ENCODE data around the gene ABLIM1. TPM values are rescaled to one million over a fixed set of nuclear protein-coding genes. Genes with fewer than 3 reads are reported as not detected.

Gene ABLIM1
- total and polyA plus RNA-seq, 2 of the 13 experiments (the other 11 are each of a cell fraction or from before 2014, with no cell fraction given): 59.4 to 92.7 TPM

- no peak for TF ChIP-seq MTF1 (CRISPR knock-in tag; IDR thresholded peaks at IDR 0.05)
- no peak for TF ChIP-seq STAG1 (CRISPR knock-in tag; IDR thresholded peaks at IDR 0.05)
- TF ChIP-seq SAP130 (CRISPR knock-in tag; IDR thresholded peaks at IDR 0.05; ENCODE audit: low read depth): no peak
- TF ChIP-seq ZNF460 (CRISPR knock-in tag; IDR thresholded peaks at IDR 0.05; ENCODE audit: borderline replicate concordance): no peak
- no peak for TF ChIP-seq BATF2 (CRISPR knock-in tag; IDR thresholded peaks at IDR 0.05)
- TF ChIP-seq ZNF567 (CRISPR knock-in tag; IDR thresholded peaks at IDR 0.05; ENCODE audit: borderline replicate concordance): no peak
- no peak for TF ChIP-seq HDAC2 (CRISPR knock-in tag; IDR thresholded peaks at IDR 0.05)
- TF ChIP-seq ARNT2 (CRISPR knock-in tag; IDR thresholded peaks at IDR 0.05; ENCODE audit: low read depth): no peak
These were observed 262.6 kb downstream of the ABLIM1 start (continued) for GRCh38 chr10:114395366-114396022.

DNA sequence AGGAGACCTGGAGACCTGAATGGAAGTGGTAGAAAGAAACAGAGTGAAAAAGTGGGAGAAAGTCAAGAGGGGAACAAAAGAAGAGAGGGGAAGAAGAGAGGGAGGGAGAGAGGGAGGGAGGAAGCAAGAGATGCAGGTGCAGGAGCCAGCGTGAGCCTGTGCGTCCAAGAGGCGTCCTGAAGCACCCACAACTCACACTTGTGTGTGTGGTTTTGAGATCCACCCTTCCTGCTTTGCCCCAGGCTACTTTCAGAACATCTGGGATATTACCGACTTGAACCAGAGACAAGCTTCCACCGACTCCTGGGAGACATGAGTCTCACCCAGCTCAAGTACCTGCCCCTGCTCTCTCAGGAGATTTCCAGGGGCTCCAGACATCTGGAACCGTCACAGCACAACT lies 263.5 kb downstream of the ABLIM1 start:
- TF ChIP-seq ZNF510 (CRISPR knock-in tag; IDR thresholded peaks at IDR 0.05; ENCODE audit: low read depth): no peak
- TF ChIP-seq TOPORS (CRISPR knock-in tag; IDR thresholded peaks at IDR 0.05): no peak
- TF ChIP-seq YEATS2 (CRISPR knock-in tag; IDR thresholded peaks at IDR 0.05; ENCODE audit: borderline replicate concordance): no peak
- no peak for TF ChIP-seq ZBTB3 (CRISPR knock-in tag; IDR thresholded peaks at IDR 0.05; ENCODE audit: borderline replicate concordance, low read depth)
- TF ChIP-seq THAP9 (CRISPR knock-in tag; IDR thresholded peaks at IDR 0.05; ENCODE audit: borderline replicate concordance): no peak
- TF ChIP-seq BRD4 (CRISPR knock-in tag; IDR thresholded peaks at IDR 0.05): no peak
- TF ChIP-seq, protein P1, sequence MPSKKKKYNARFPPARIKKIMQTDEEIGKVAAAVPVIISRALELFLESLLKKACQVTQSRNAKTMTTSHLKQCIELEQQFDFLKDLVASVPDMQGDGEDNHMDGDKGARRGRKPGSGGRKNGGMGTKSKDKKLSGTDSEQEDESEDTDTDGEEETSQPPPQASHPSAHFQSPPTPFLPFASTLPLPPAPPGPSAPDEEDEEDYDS (CRISPR knock-in tag; IDR thresholded peaks at IDR 0.05): no peak
- TF ChIP-seq, protein P2, sequence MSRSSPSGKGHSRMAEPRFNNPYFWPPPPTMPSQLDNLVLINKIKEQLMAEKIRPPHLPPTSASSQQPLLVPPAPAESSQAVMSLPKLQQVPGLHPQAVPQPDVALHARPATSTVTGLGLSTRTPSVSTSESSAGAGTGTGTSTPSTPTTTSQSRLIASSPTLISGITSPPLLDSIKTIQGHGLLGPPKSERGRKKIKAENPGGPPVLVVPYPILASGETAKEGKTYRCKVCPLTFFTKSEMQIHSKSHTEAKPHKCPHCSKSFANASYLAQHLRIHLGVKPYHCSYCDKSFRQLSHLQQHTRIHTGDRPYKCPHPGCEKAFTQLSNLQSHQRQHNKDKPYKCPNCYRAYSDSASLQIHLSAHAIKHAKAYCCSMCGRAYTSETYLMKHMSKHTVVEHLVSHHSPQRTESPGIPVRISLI (CRISPR knock-in tag; IDR thresholded peaks at IDR 0.05; ENCODE audit: borderline replicate concordance): no peak
- 6% methylated on average over 4 of the region's 6 CpGs for WGBS (ENCODE audit: low lambda C conversion rate)
- H3K9me3 ChIP-seq (ENCODE audit: low read length): no peaks in the 10 kb centered on the region
- no peak overlapping the region for H3K27ac ChIP-seq (ENCODE audit: extremely low read length, insufficient read depth, low read length)
- H3K79me2 ChIP-seq (ENCODE audit: insufficient read depth, low read length): no peaks in the 10 kb centered on the region
- no peak overlapping the region for H3K4me3 ChIP-seq (replicated peaks in 1 of 3; ENCODE audit: insufficient read depth in 1 of 3, low read depth in 2 of 3, low read length in 3 of 3)
- no peak overlapping the region for H3K9ac ChIP-seq (ENCODE audit: insufficient read depth, low read depth, low read length)
- no peaks in the 10 kb centered on the region for H4K20me1 ChIP-seq (ENCODE audit: insufficient read depth, low read length)
- CTCF ChIA-PET (ENCODE audit: low intra/inter-chr PET ratio, low total read pairs): no interaction called here
- no peak overlapping the region for H2AFZ ChIP-seq (ENCODE audit: low read length)
- intact Hi-C loops (cut with micrococcal nuclease; ENCODE audit: unreplicated experiment) (no loop called here), in situ Hi-C loops (cut with HindIII; ENCODE audit: extremely low pct_ligation_motif_present, low pct_unique_long_range_greater_than_20kb) (no loop called here)
- DNase-seq (ENCODE audit: low spot score): no peak
- H3K27me3 ChIP-seq (ENCODE audit: control insufficient read depth in 1 of 2, insufficient read depth in 2 of 2, low read length in 2 of 2): peaks cover 2 to 66% of the 10 kb centered on the region in 2 experiments; a peak in 4 of 5 replicates
- no TSS peak for BruUV-seq (replicated peaks)
- no peaks in the 10 kb centered on the region for H3K36me3 ChIP-seq (replicated peaks in 1 of 2; ENCODE audit: control insufficient read depth in 1 of 2, insufficient read depth in 2 of 2, low read length in 2 of 2)
- ATAC-seq: no peak
- no peak overlapping the region for H3K4me2 ChIP-seq (ENCODE audit: low read depth, low read length)
- no peak for FAIRE-seq
- POLR2A ChIA-PET: no interaction called here
- H3K4me1 ChIP-seq (ENCODE audit: insufficient read depth, low read length): no peaks in the 10 kb centered on the region

Measured in HepG2 (cell line).